Spleen (tissue), 11 donors: ENCODE data around the gene AGFG2. TPM values are rescaled to one million over a fixed set of nuclear protein-coding genes. Genes with fewer than 3 reads are reported as not detected.

Source experiments
- DNase-seq: peaks from one replicate; pipeline ENCODE4 v3.0.0-alpha.2; 2020
- H3K27ac ChIP-seq, 8 donors: fragments of 200-600 bp; sonication (generic) in 7 of 8; 1 replicate in 4 of 8; 2 replicates in 4 of 8; pipeline versions ENCODE4 v1.5.0 to v1.8.0; 2016 to 2021; ENCODE audit warnings: inconsistent platforms in 4 of 8, mild to moderate bottlenecking in 4 of 8, moderate library complexity in 1 of 8
- H3K27me3 ChIP-seq, 7 donors: fragments of 200-600 bp; sonication (generic) in 6 of 7; replicated peaks in 1 of 7; 1 replicate in 4 of 7; 2 replicates in 3 of 7; pipeline versions ENCODE4 v1.5.0 to v1.8.0; 2016 to 2021; ENCODE audit warnings: inconsistent platforms in 3 of 7, mild to moderate bottlenecking in 1 of 7
- H3K36me3 ChIP-seq, 6 donors: fragments of 200-600 bp; sonication (generic) in 5 of 6; 1 replicate in 4 of 6; 2 replicates in 2 of 6; pipeline versions ENCODE4 v1.5.0 to v1.8.0; 2016 to 2021; ENCODE audit warnings: inconsistent platforms in 2 of 6
- H3K4me1 ChIP-seq, 6 donors: fragments of 200-600 bp; sonication (generic) in 5 of 6; 1 replicate in 3 of 6; 2 replicates in 3 of 6; pipeline versions ENCODE4 v1.5.0 to v1.8.0; 2016 to 2021; ENCODE audit warnings: inconsistent platforms in 3 of 6
- H3K4me3 ChIP-seq, 8 donors: fragments of 200-600 bp; sonication (generic) in 7 of 8; 1 replicate in 4 of 8; 2 replicates in 4 of 8; pipeline versions ENCODE4 v1.5.0 to v1.8.0; 2016 to 2021; ENCODE audit warnings: inconsistent platforms in 4 of 8, mild to moderate bottlenecking in 4 of 8, moderate library complexity in 2 of 8
- H3K9me3 ChIP-seq, 8 donors: fragments of 200-600 bp; sonication (generic) in 7 of 8; 1 replicate in 4 of 8; 2 replicates in 4 of 8; pipeline versions ENCODE4 v1.5.0 to v1.8.0; 2016 to 2021; ENCODE audit warnings: inconsistent platforms in 4 of 8
- CTCF ChIP-seq, 11 experiments: fragments of 200-600 bp in 7 of 11; fragments of 450-650 bp in 4 of 11; sonication (generic) in 4 of 11; IDR thresholded peaks in 8 of 11; conservative IDR thresholded peaks in 3 of 11; 1 replicate in 7 of 11; 2 replicates in 4 of 11; pipeline versions ENCODE4 v1.4.0 to v1.8.0; 2016 to 2021; ENCODE audit warnings: antibody characterized with exemption in 11 of 11, inconsistent platforms in 4 of 11, mild to moderate bottlenecking in 1 of 11
- POLR2A ChIP-seq, 3 donors: fragments of 450-650 bp; IDR thresholded peaks; one replicate each; pipeline ENCODE4 v1.5.1; 2017; ENCODE audit warnings: antibody characterized with exemption in 3 of 3, mild to moderate bottlenecking in 1 of 3
- POLR2AphosphoS5 ChIP-seq, 3 donors: sonication (generic); formaldehyde crosslinking; IDR thresholded peaks; one replicate each; pipeline ENCODE4 v1.5.1; 2017; ENCODE audit warnings: antibody characterized with exemption in 3 of 3
- WGBS, 5 donors: extraction: QIAGEN DNeasy Blood & Tissue Kit in 3 of 5; methylation state at CpG; one replicate each; pipeline versions ENCODE4 v1.1.5 to v1.1.7; 2013 to 2018; 5-methylcytosine and 5-hydroxymethylcytosine counted together
- intact Hi-C: fragments of 100-400 bp; cut with DNase I; formaldehyde crosslinking; loops from one replicate; pipeline ENCODE4 v1.15.0; 2023; ENCODE audit warnings: low total_unique reads
- polyA plus RNA-seq, 3 donors: library from polyadenylated mRNA; stranded (reverse); fragments of 200-250 nt; gene quantifications; one replicate each; pipeline ENCODE4 v1.2.1, GENCODE V29; 2013
- total RNA-seq, 7 donors: library from RNA; depleted of rRNA in 3 of 7; stranded (reverse); fragments of >200 nt in 3 of 7; fragmentation: NEBNext Ultra II Directional in 4 of 7; extraction: Animal tissue kit (Norgen Biotek cat#: 25700) in 4 of 7; gene quantifications; one replicate each; pipeline versions ENCODE4 v1.1.0 to v1.2.1, GENCODE V29; 2016 to 2021
- donor health status: healthy with polysubstance abuse.
- donor health status: DM: no; HTN: no; CAD: no; lungs with moderate emphysema.
- donor health status: DM: no; HTN: no; CAD: no.
- donor health status: Bipolar disorder and iron deficiency.
- donor health status: healthy.
- donor health status: DM: no; HTN: no; CAD: no.
- donor health status: DM: yes; HTN: yes; CAD: no.

Gene AGFG2
- total and polyA plus RNA-seq, 10 donors: 14.2 to 110 (median 51.4) TPM

- intact Hi-C loops: no loop called here
- no peak for DNase-seq
- Histone ChIP-seq H3K27me3 (no peaks in the 10 kb centered on the region), H3K9me3 (no peaks in the 10 kb centered on the region), H3K4me3 (no peak overlapping the region), H3K4me1 (peaks cover 21 to 34% (median 26%) of the 10 kb centered on the region in 6 donors), H3K36me3 (peaks cover 0 to 84% (median 37%) of the 10 kb centered on the region in 6 donors), H3K27ac (peak overlapping the region in 1 of 8 donors; percentile 6)
- 96 to 100% (median 97%) methylated on average over 3 of the region's 3 CpGs for WGBS, 5 donors
- TF ChIP-seq POLR2AphosphoS5 (IDR thresholded peaks at IDR 0.05): no peak
- TF ChIP-seq POLR2A (IDR thresholded peaks at IDR 0.05): no peak
- no peak for TF ChIP-seq CTCF (IDR thresholded peaks at IDR 0.05 in 8 of 11, conservative IDR thresholded peaks at IDR 0.05 in 3 of 11)
These were observed 14.0 kb downstream of the AGFG2 start for GRCh38 chr7:100553032-100553431.

GRCh38 chr7:100555701-100556100, 16.7 kb downstream of the AGFG2 start:
- Histone ChIP-seq H3K27me3 (no peaks in the 10 kb centered on the region), H3K36me3 (peaks cover 0 to 78% (median 37%) of the 10 kb centered on the region in 6 donors), H3K9me3 (no peaks in the 10 kb centered on the region), H3K4me3 (no peak overlapping the region), H3K4me1 (peaks cover 3 to 22% (median 11%) of the 10 kb centered on the region in 6 donors), H3K27ac (peak overlapping the region in 1 of 8 donors; percentile 3)
- DNase-seq: no peak
- intact Hi-C loops: no loop called here
- 80 to 90% (median 84%) methylated on average over 5 of the region's 5 CpGs for WGBS, 5 donors
- TF ChIP-seq CTCF (IDR thresholded peaks at IDR 0.05 in 8 of 11, conservative IDR thresholded peaks at IDR 0.05 in 3 of 11) (no peak), POLR2AphosphoS5 (IDR thresholded peaks at IDR 0.05) (no peak), POLR2A (IDR thresholded peaks at IDR 0.05) (no peak)

- Histone ChIP-seq H3K9me3 (no peaks in the 10 kb centered on the region), H3K27me3 (no peaks in the 10 kb centered on the region), H3K27ac (peak overlapping the region in 1 of 8 donors; percentile 3), H3K36me3 (peaks cover 0 to 78% (median 38%) of the 10 kb centered on the region in 6 donors), H3K4me3 (no peak overlapping the region), H3K4me1 (peaks cover 3 to 14% (median 10%) of the 10 kb centered on the region in 6 donors)
- TF ChIP-seq POLR2A (IDR thresholded peaks at IDR 0.05) (no peak), POLR2AphosphoS5 (IDR thresholded peaks at IDR 0.05) (no peak), CTCF (IDR thresholded peaks at IDR 0.05 in 8 of 11, conservative IDR thresholded peaks at IDR 0.05 in 3 of 11) (no peak)
- no peak for DNase-seq
- intact Hi-C loops: no loop called here
- 51 to 89% (median 55%) methylated on average over 4 of the region's 4 CpGs for WGBS, 5 donors
These were observed 17.5 kb downstream of the AGFG2 start for GRCh38 chr7:100556541-100556940.

GRCh38 chr7:100559127-100559526, 20.1 kb downstream of the AGFG2 start:
- WGBS, 5 donors: 56 to 81% (median 75%) methylated on average over 4 of the region's 4 CpGs
- Histone ChIP-seq H3K9me3 (no peaks in the 10 kb centered on the region), H3K4me1 (peaks cover 10 to 25% (median 16%) of the 10 kb centered on the region in 6 donors), H3K36me3 (peaks cover 0 to 73% (median 35%) of the 10 kb centered on the region in 6 donors), H3K4me3 (no peak overlapping the region), H3K27ac (peak overlapping the region in 5 of 8 donors; percentile 11 to 58 (median 40)), H3K27me3 (no peaks in the 10 kb centered on the region)
- no peak for DNase-seq
- no peak for TF ChIP-seq CTCF (IDR thresholded peaks at IDR 0.05 in 8 of 11, conservative IDR thresholded peaks at IDR 0.05 in 3 of 11)
- intact Hi-C loops: loop anchor here (2.0 kb wide), 1 partner anchor 78 kb away; no protein-coding TSS in a partner anchor
